Mesendoderm (in vitro differentiated cells): ENCODE measurements around the gene CCDC6.
"Not testable (repeated sequence)": the region's sequence is repeated elsewhere in the genome, so short reads cannot be mapped to it uniquely, and the experiment has no call there.

Experiments
- DNase-seq: peaks from one replicate; pipeline ENCODE4 v3.0.0; 2013
- H2AK5ac ChIP-seq: 2 replicates; pipeline ENCODE4 v1.6.1; 2013; ENCODE audit warnings: low read length, inconsistent platforms
- H2BK120ac ChIP-seq: 2 replicates; pipeline ENCODE4 v1.6.1; 2013; ENCODE audit warnings: low read depth, mild to moderate bottlenecking, low read length, moderate library complexity, mixed read lengths
- H2BK15ac ChIP-seq: replicated peaks from 2 replicates; pipeline ENCODE4 v1.6.1; 2013; ENCODE audit warnings: low read depth, mild to moderate bottlenecking, moderate library complexity
- H2BK5ac ChIP-seq: 2 replicates; pipeline ENCODE4 v1.6.1; 2013; ENCODE audit warnings: low read length, inconsistent platforms
- H3K18ac ChIP-seq: 2 replicates; pipeline ENCODE4 v1.6.1; 2013; ENCODE audit warnings: mild to moderate bottlenecking, low read length, mixed read lengths
- H3K23ac ChIP-seq: one replicate; pipeline ENCODE4 v1.6.1; 2013; ENCODE audit warnings: low read length
- H3K27ac ChIP-seq: 2 replicates; pipeline ENCODE4 v1.5.1; 2013; ENCODE audit warnings: low read depth, mild to moderate bottlenecking, inconsistent platforms, low read length, moderate library complexity
- H3K27me3 ChIP-seq: 2 replicates; pipeline ENCODE4 v1.6.1; 2013; ENCODE audit warnings: low read length, control low read depth, mild to moderate bottlenecking, inconsistent platforms; ENCODE audit not compliant: insufficient read depth, poor library complexity
- H3K36me3 ChIP-seq: 2 replicates; pipeline ENCODE4 v1.6.1; 2013; ENCODE audit warnings: low read length, inconsistent platforms; ENCODE audit not compliant: control insufficient read depth, insufficient read depth
- H3K4ac ChIP-seq: one replicate; pipeline ENCODE4 v1.6.1; 2013; ENCODE audit warnings: low read depth, mild to moderate bottlenecking, low read length, moderate library complexity
- H3K4me1 ChIP-seq: 2 replicates; pipeline ENCODE4 v1.6.1; 2013; ENCODE audit warnings: low read depth, low read length, inconsistent platforms; ENCODE audit not compliant: control insufficient read depth
- H3K4me2 ChIP-seq: 2 replicates; pipeline ENCODE4 v1.6.1; 2013; ENCODE audit warnings: low read length
- H3K4me3 ChIP-seq: 2 replicates; pipeline ENCODE4 v1.5.1; 2013; ENCODE audit warnings: mild to moderate bottlenecking, low read length
- H3K56ac ChIP-seq: one replicate; pipeline ENCODE4 v1.6.1; 2013; ENCODE audit warnings: low read length
- H3K79me1 ChIP-seq: 2 replicates; pipeline ENCODE4 v1.6.1; 2013; ENCODE audit warnings: low read length, inconsistent platforms
- H3K79me2 ChIP-seq: 2 replicates; pipeline ENCODE4 v1.6.1; 2013; ENCODE audit warnings: mild to moderate bottlenecking, low read length; ENCODE audit not compliant: control insufficient read depth, insufficient read depth
- H3K9ac ChIP-seq: 2 replicates; pipeline ENCODE4 v1.6.1; 2013; ENCODE audit warnings: low read length, inconsistent platforms
- H4K5ac ChIP-seq: one replicate; pipeline ENCODE4 v1.6.1; 2013; ENCODE audit warnings: low read length
- H4K8ac ChIP-seq: one replicate; pipeline ENCODE4 v1.6.1; 2013; ENCODE audit warnings: low read depth, mild to moderate bottlenecking, control low read depth, low read length, moderate library complexity
- WGBS: extraction: QIAGEN DNeasy Blood & Tissue Kit; methylation state at CpG from one replicate; pipeline ENCODE4 v1.1.7; 2013; ENCODE audit warnings: low lambda C conversion rate, missing lambda C conversion rate; ENCODE audit not compliant: insufficient coverage; ENCODE audit errors: extremely low coverage; 5-methylcytosine and 5-hydroxymethylcytosine counted together

Gene CCDC6

GRCh38 chr10:59930788-59931521 lies 24.6 kb upstream of the CCDC6 start:
- H4K8ac ChIP-seq, H3K4me1 ChIP-seq, H3K27ac ChIP-seq, H3K4me2 ChIP-seq, H3K79me2 ChIP-seq, H2BK120ac ChIP-seq, H3K4me3 ChIP-seq, H3K9ac ChIP-seq, H3K36me3 ChIP-seq, H3K18ac ChIP-seq, H3K4ac ChIP-seq, H4K5ac ChIP-seq, DNase-seq, H3K23ac ChIP-seq, H2AK5ac ChIP-seq, H2BK5ac ChIP-seq, H2BK15ac ChIP-seq, H3K56ac ChIP-seq, H3K27me3 ChIP-seq, H3K79me1 ChIP-seq: not testable (repeated sequence)
- WGBS, result no CpG with 5 or more reads among the region's 5 CpGs

GRCh38 chr10:59926086-59926485 lies 19.7 kb upstream of the CCDC6 start:
- H3K18ac ChIP-seq, result no peak overlapping the region
- WGBS, result no CpG with 5 or more reads among the region's 2 CpGs

GRCh38 chr10:59922907-59923306 lies 16.6 kb upstream of the CCDC6 start:
- Histone ChIP-seq H3K4me3 (no peak overlapping the region), H3K36me3 (no peaks in the 10 kb centered on the region)

More at GRCh38 chr10:59926086-59926485, 19.7 kb upstream of the CCDC6 start:
- no peak overlapping the region for H3K4me3 ChIP-seq
- no peak overlapping the region for H4K5ac ChIP-seq
- H3K79me2 ChIP-seq, result no peaks in the 10 kb centered on the region
- no peaks in the 10 kb centered on the region for H3K79me1 ChIP-seq
- no peak overlapping the region for H3K9ac ChIP-seq
- no peak overlapping the region for H3K56ac ChIP-seq
- H3K36me3 ChIP-seq, result no peaks in the 10 kb centered on the region
- no peak overlapping the region for H3K4me2 ChIP-seq
- no peak overlapping the region for H2BK15ac ChIP-seq
- no peak overlapping the region for H2AK5ac ChIP-seq
- H3K4me1 ChIP-seq, result no peaks in the 10 kb centered on the region
- H2BK5ac ChIP-seq, result no peak overlapping the region
- H3K4ac ChIP-seq, result no peak overlapping the region
- H3K27ac ChIP-seq, result no peak overlapping the region
- DNase-seq, result no peak
- H3K27me3 ChIP-seq, result no peaks in the 10 kb centered on the region
- no peak overlapping the region for H3K23ac ChIP-seq
- H4K8ac ChIP-seq, result no peak overlapping the region
- no peak overlapping the region for H2BK120ac ChIP-seq

GRCh38 chr10:59917922-59918321 lies 11.6 kb upstream of the CCDC6 start:
- Histone ChIP-seq H2BK5ac (no peak overlapping the region), H3K18ac (no peak overlapping the region), H3K23ac (no peak overlapping the region), H3K36me3 (no peaks in the 10 kb centered on the region), H4K5ac (no peak overlapping the region), H3K79me1 (no peaks in the 10 kb centered on the region), H3K4me2 (no peak overlapping the region), H2BK120ac (no peak overlapping the region), H4K8ac (no peak overlapping the region), H3K27ac (no peak overlapping the region), H3K4me1 (no peaks in the 10 kb centered on the region), H3K79me2 (no peaks in the 10 kb centered on the region), H3K27me3 (no peaks in the 10 kb centered on the region), H3K4me3 (no peak overlapping the region), H2AK5ac (no peak overlapping the region), H3K56ac (no peak overlapping the region), H3K4ac (no peak overlapping the region), H2BK15ac (no peak overlapping the region), H3K9ac (no peak overlapping the region)
- WGBS, result no CpG with 5 or more reads among the region's 1 CpG
- no peak for DNase-seq

More at GRCh38 chr10:59922907-59923306, 16.6 kb upstream of the CCDC6 start:
- no peak overlapping the region for H3K18ac ChIP-seq
- no peaks in the 10 kb centered on the region for H3K27me3 ChIP-seq
- H2BK120ac ChIP-seq, result no peak overlapping the region
- no peak overlapping the region for H3K4ac ChIP-seq
- no peaks in the 10 kb centered on the region for H3K4me1 ChIP-seq
- no peak overlapping the region for H2AK5ac ChIP-seq
- no peak overlapping the region for H3K4me2 ChIP-seq
- no peaks in the 10 kb centered on the region for H3K79me1 ChIP-seq
- WGBS, result no CpG with 5 or more reads among the region's 3 CpGs
- no peaks in the 10 kb centered on the region for H3K79me2 ChIP-seq
- no peak overlapping the region for H3K23ac ChIP-seq
- H4K8ac ChIP-seq, result no peak overlapping the region
- no peak overlapping the region for H3K27ac ChIP-seq
- H3K56ac ChIP-seq, result no peak overlapping the region
- H2BK5ac ChIP-seq, result no peak overlapping the region
- H4K5ac ChIP-seq, result no peak overlapping the region
- no peak overlapping the region for H3K9ac ChIP-seq
- no peak for DNase-seq
- H2BK15ac ChIP-seq, result no peak overlapping the region

GRCh38 chr10:59913547-59914237 lies 7.3 kb upstream of the CCDC6 start:
- Histone ChIP-seq H3K27ac (no peak overlapping the region), H3K4me1 (no peaks in the 10 kb centered on the region), H3K9ac (no peak overlapping the region), H3K4me2 (no peak overlapping the region), H3K23ac (no peak overlapping the region), H2BK120ac (no peak overlapping the region), H4K8ac (no peak overlapping the region), H3K79me1 (no peaks in the 10 kb centered on the region), H2AK5ac (no peak overlapping the region), H3K79me2 (no peaks in the 10 kb centered on the region), H3K18ac (no peak overlapping the region), H3K27me3 (no peaks in the 10 kb centered on the region), H3K4ac (no peak overlapping the region), H3K4me3 (no peak overlapping the region), H3K56ac (no peak overlapping the region), H4K5ac (no peak overlapping the region), H2BK5ac (no peak overlapping the region), H3K36me3 (no peaks in the 10 kb centered on the region), H2BK15ac (no peak overlapping the region)
- no peak for DNase-seq
